ENCODE data around the gene CMSS1. TPM values are rescaled to one million over a fixed set of nuclear protein-coding genes. Genes with fewer than 3 reads are reported as not detected.

Gene CMSS1
- total RNA-seq, 4 donors from 2014 or later: 1.3 to 9.9 (median 2.3) TPM

GRCh38 chr3:100149713-100150415, 332.2 kb downstream of the CMSS1 start:
- no peak for DNase-seq
- Histone ChIP-seq H3K27ac (peak overlapping the region; percentile 14 to 60 (median 34)), H3K36me3 (no peaks in the 10 kb centered on the region)

GRCh38 chr3:100150473-100150872, 332.8 kb downstream of the CMSS1 start:
- no peak for TF ChIP-seq POLR2A (IDR thresholded peaks at IDR 0.05)
- no peak for TF ChIP-seq CTCF (IDR thresholded peaks at IDR 0.05)
- no peak for DNase-seq
- no peak overlapping the region for H3K4me3 ChIP-seq
- no peaks in the 10 kb centered on the region for H3K27me3 ChIP-seq
- H3K27ac ChIP-seq: peak overlapping the region in 2 of 4 donors; percentile 18 to 60
- H3K36me3 ChIP-seq: no peaks in the 10 kb centered on the region
- H3K9me3 ChIP-seq: no peaks in the 10 kb centered on the region
- no peaks in the 10 kb centered on the region for H3K4me1 ChIP-seq

More at GRCh38 chr3:100149713-100150415, 332.2 kb downstream of the CMSS1 start:
- H3K9me3 ChIP-seq: no peaks in the 10 kb centered on the region
- H3K27me3 ChIP-seq: no peaks in the 10 kb centered on the region
- no peak overlapping the region for H3K4me3 ChIP-seq
- TF ChIP-seq CTCF (IDR thresholded peaks at IDR 0.05) (no peak), POLR2A (IDR thresholded peaks at IDR 0.05) (no peak)
- no peaks in the 10 kb centered on the region for H3K4me1 ChIP-seq

GRCh38 chr3:100151024-100151707, 333.5 kb downstream of the CMSS1 start:
- Histone ChIP-seq H3K4me1 (no peaks in the 10 kb centered on the region), H3K4me3 (no peak overlapping the region), H3K36me3 (no peaks in the 10 kb centered on the region), H3K27ac (peak overlapping the region in 2 of 4 donors; percentile 18 to 56), H3K9me3 (no peaks in the 10 kb centered on the region), H3K27me3 (no peaks in the 10 kb centered on the region)
- DNase-seq: no peak
- TF ChIP-seq CTCF (IDR thresholded peaks at IDR 0.05): no peak
- TF ChIP-seq POLR2A (IDR thresholded peaks at IDR 0.05): no peak

GRCh38 chr3:100154171-100154570, 336.5 kb downstream of the CMSS1 start:
- H3K4me1 ChIP-seq: no peaks in the 10 kb centered on the region
- DNase-seq: no peak
- H3K36me3 ChIP-seq: no peaks in the 10 kb centered on the region
- H3K27me3 ChIP-seq: no peaks in the 10 kb centered on the region
- no peak overlapping the region for H3K27ac ChIP-seq
- no peaks in the 10 kb centered on the region for H3K9me3 ChIP-seq
- TF ChIP-seq CTCF (IDR thresholded peaks at IDR 0.05) (no peak), POLR2A (IDR thresholded peaks at IDR 0.05) (no peak)
- no peak overlapping the region for H3K4me3 ChIP-seq

GRCh38 chr3:100155128-100155527, 337.5 kb downstream of the CMSS1 start:
- no peaks in the 10 kb centered on the region for H3K27me3 ChIP-seq
- DNase-seq: no peak
- H3K9me3 ChIP-seq: no peaks in the 10 kb centered on the region
- H3K4me1 ChIP-seq: no peaks in the 10 kb centered on the region
- TF ChIP-seq POLR2A (IDR thresholded peaks at IDR 0.05): no peak
- TF ChIP-seq CTCF (IDR thresholded peaks at IDR 0.05): no peak
- H3K36me3 ChIP-seq: no peaks in the 10 kb centered on the region
- H3K4me3 ChIP-seq: no peak overlapping the region
- no peak overlapping the region for H3K27ac ChIP-seq

Measured in Peyer's patch (tissue), 4 donors.